ENCODE data around the gene PTRHD1.

The PTRHD1 gene

GRCh38 chr2:24756789-24757188 is 36.4 kb downstream of the PTRHD1 start:
- DNase-seq (ENCODE audit: low spot score): no peak

- DNase-seq (ENCODE audit: low spot score): no peak
Measured at GRCh38 chr2:24754985-24755705, 38.0 kb downstream of the PTRHD1 start.

- DNase-seq (ENCODE audit: low spot score): no peak
Measured at GRCh38 chr2:24749069-24749691, 44.0 kb downstream of the PTRHD1 start.

GRCh38 chr2:24747299-24747698 is 45.9 kb downstream of the PTRHD1 start:
- no peak for DNase-seq (ENCODE audit: low spot score)

GRCh38 chr2:24745825-24746224 is 47.4 kb downstream of the PTRHD1 start:
- DNase-seq (ENCODE audit: low spot score): no peak

GRCh38 chr2:24744356-24744755 is 48.8 kb downstream of the PTRHD1 start:
- peak; percentile 29 for DNase-seq (ENCODE audit: low spot score)

- DNase-seq (ENCODE audit: low spot score): no peak
Measured at GRCh38 chr2:24743924-24744323, 49.3 kb downstream of the PTRHD1 start.

- no peak for DNase-seq (ENCODE audit: low spot score)
Measured at GRCh38 chr2:24742730-24743129, 50.5 kb downstream of the PTRHD1 start.

- no peak for DNase-seq (ENCODE audit: low spot score)
Measured at GRCh38 chr2:24740142-24740541, 53.0 kb downstream of the PTRHD1 start.

All from globus pallidus (tissue), 1 donor.